ENCODE measurements around the gene TJP3.

Gene TJP3

GRCh38 chr19:3796358-3796757 is 88.2 kb downstream of the TJP3 start:
- no peak overlapping the region for H3K4me3 ChIP-seq (ENCODE audit: low read depth, low read length)
- no peak for DNase-seq (ENCODE audit: low read depth)
- TF ChIP-seq CTCF (IDR thresholded peaks at IDR 0.05; ENCODE audit: low read depth, low read length) = no peak
- TF ChIP-seq MAX (IDR thresholded peaks at IDR 0.05; ENCODE audit: low read depth, low read length) = no peak
- no peak for TF ChIP-seq MYC (IDR thresholded peaks at IDR 0.05; ENCODE audit: low read depth, low read length)
- no peak for TF ChIP-seq POLR2A (IDR thresholded peaks at IDR 0.05; ENCODE audit: extremely low read depth, insufficient read length)

- no peak for TF ChIP-seq MYC (IDR thresholded peaks at IDR 0.05; ENCODE audit: low read depth, low read length)
- no peak for TF ChIP-seq MAX (IDR thresholded peaks at IDR 0.05; ENCODE audit: low read depth, low read length)
- TF ChIP-seq POLR2A (IDR thresholded peaks at IDR 0.05; ENCODE audit: extremely low read depth, insufficient read length) = no peak
- no peak for DNase-seq (ENCODE audit: low read depth)
These were observed 90.0 kb downstream of the TJP3 start for GRCh38 chr19:3798137-3798536.

More at GRCh38 chr19:3798137-3798536, 90.0 kb downstream of the TJP3 start:
- H3K4me3 ChIP-seq (ENCODE audit: low read depth, low read length) = no peak overlapping the region
